ENCODE data around the gene ZNF398.

GRCh38 chr7:149188213-149188612, 41.0 kb downstream of the ZNF398 start:
- TF ChIP-seq POLR2AphosphoS5 (IDR thresholded peaks at IDR 0.05): no peak
- no peak for TF ChIP-seq CTCF (IDR thresholded peaks at IDR 0.05)
- TF ChIP-seq EP300 (IDR thresholded peaks at IDR 0.05): no peak

All from gastroesophageal sphincter (tissue), 3 donors.